NOMO-1 (cell line): Measurements from ENCODE around the gene CACNA1G.

ENCODE experiments used
- DNase-seq, 2 experiments: peaks; one replicate each; lab custom pipeline; 2025; ENCODE audit not compliant: unreplicated experiment in 2 of 2; lab: John Stamatoyannopoulos, UW

CACNA1G gene

GRCh38 chr17:50585346-50585745, 24.8 kb downstream of the CACNA1G start:
- no peak for DNase-seq

GRCh38 chr17:50585891-50586290, 25.4 kb downstream of the CACNA1G start:
- no peak for DNase-seq

- DNase-seq: no peak
Measured at GRCh38 chr17:50586421-50587247, 26.1 kb downstream of the CACNA1G start.

- no peak for DNase-seq
Measured at GRCh38 chr17:50587571-50587970, 27.1 kb downstream of the CACNA1G start.

- no peak for DNase-seq
Measured at GRCh38 chr17:50588391-50589049, 28.0 kb downstream of the CACNA1G start.

GRCh38 chr17:50589095-50589705, 28.7 kb downstream of the CACNA1G start:
- DNase-seq: no peak

GRCh38 chr17:50590946-50591737, 30.6 kb downstream of the CACNA1G start:
- DNase-seq: no peak

- no peak for DNase-seq
Measured at GRCh38 chr17:50593321-50593720, 32.8 kb downstream of the CACNA1G start.

GRCh38 chr17:50594128-50594823, 33.8 kb downstream of the CACNA1G start:
- DNase-seq: peak in 1 of 2 experiments; percentile 11

- DNase-seq: no peak
Measured at GRCh38 chr17:50594892-50595291, 34.4 kb downstream of the CACNA1G start.

- no peak for DNase-seq
Measured at GRCh38 chr17:50596191-50597037, 35.9 kb downstream of the CACNA1G start.

GRCh38 chr17:50598487-50598886, 38.0 kb downstream of the CACNA1G start:
- no peak for DNase-seq

GRCh38 chr17:50599606-50600005, 39.1 kb downstream of the CACNA1G start:
- DNase-seq: no peak

GRCh38 chr17:50601823-50602375, 41.4 kb downstream of the CACNA1G start:
- no peak for DNase-seq

- DNase-seq: no peak
Measured at GRCh38 chr17:50602836-50603235, 42.3 kb downstream of the CACNA1G start.

- DNase-seq: peak in 1 of 2 experiments; percentile 11
Measured at GRCh38 chr17:50603340-50603739, 42.8 kb downstream of the CACNA1G start.

- no peak for DNase-seq
Measured at GRCh38 chr17:50604513-50604912, 44.0 kb downstream of the CACNA1G start.

- no peak for DNase-seq
Measured at GRCh38 chr17:50605429-50605828, 44.9 kb downstream of the CACNA1G start.

GRCh38 chr17:50607522-50608175, 47.1 kb downstream of the CACNA1G start:
- DNase-seq: no peak
